Activated naive CD8-positive, alpha-beta T cell treated with anti-CD3 and anti-CD28 coated beads, Interleukin-2, amount 10 ng/mL, durations not matched to agents 7 days and 5 days (primary cell): ENCODE results near the gene MAD1L1. TPM values are rescaled to one million over a fixed set of nuclear protein-coding genes. Genes with fewer than 3 reads are reported as not detected.
A peak's percentile ranks its signal among the peaks of the same experiment; 100 is the strongest.
"Not testable (repeated sequence)": the region's sequence is repeated elsewhere in the genome, so short reads cannot be mapped to it uniquely, and the experiment has no call there.

Experiments
- ATAC-seq: fragments of 150-1000 bp; cut with Tn5 transposase; one replicate; pipeline ENCODE4 v1.10.0; 2021; ENCODE audit warnings: low read depth, moderate library complexity
- POLR2A ChIA-PET: fragments of 350-600 bp; sonication (Branson Sonifier 250); formaldehyde crosslinking; loops from one replicate; lab custom pipeline; 2021; ENCODE audit warnings: antibody characterized with exemption; lab: Charles Lee
- DNase-seq: peaks from one replicate; pipeline ENCODE4 v3.0.0; 2021
- H3K27ac Mint-ChIP-seq: one replicate; pipeline ENCODE4 v1.8.0; 2022; ENCODE audit warnings: mild to moderate bottlenecking, mixed read lengths
- H3K27me3 Mint-ChIP-seq: one replicate; pipeline ENCODE4 v1.8.0; 2022; ENCODE audit warnings: mild to moderate bottlenecking, moderate library complexity, mixed read lengths
- H3K36me3 Mint-ChIP-seq: one replicate; pipeline ENCODE4 v1.8.0; 2021; ENCODE audit warnings: mild to moderate bottlenecking, mixed read lengths
- H3K4me1 Mint-ChIP-seq: one replicate; pipeline ENCODE4 v1.8.0; 2021; ENCODE audit warnings: mixed read lengths
- H3K4me3 Mint-ChIP-seq: one replicate; pipeline ENCODE4 v1.8.0; 2022; ENCODE audit warnings: mild to moderate bottlenecking, moderate library complexity, mixed read lengths
- H3K9me3 Mint-ChIP-seq: one replicate; pipeline ENCODE4 v1.8.0; 2021; ENCODE audit warnings: mixed read lengths
- total RNA-seq, 2 experiments: library from RNA; stranded (reverse); gene quantifications; one replicate each; pipeline ENCODE4 v1.2.3, GENCODE V29; 2021

The MAD1L1 gene
- total RNA-seq, 2 experiments from 2014 or later, result 72.7 to 82.6 TPM

GRCh38 chr7:1884583-1885350 lies 348.0 kb downstream of the MAD1L1 start:
- peaks cover 23% of the 10 kb centered on the region for H3K36me3 Mint-ChIP-seq
- DNase-seq, result no peak
- H3K4me3 Mint-ChIP-seq, result no peak overlapping the region
- peaks cover 9% of the 10 kb centered on the region for H3K9me3 Mint-ChIP-seq
- ATAC-seq, result no peak
- H3K4me1 Mint-ChIP-seq, result peaks cover 15% of the 10 kb centered on the region
- H3K27ac Mint-ChIP-seq, result no peak overlapping the region
- H3K27me3 Mint-ChIP-seq, result no peaks in the 10 kb centered on the region
- POLR2A ChIA-PET, result no interaction called here

- Mint-ChIP-seq H3K4me1 (peaks cover 15% of the 10 kb centered on the region), H3K36me3 (peaks cover 24% of the 10 kb centered on the region), H3K27me3 (no peaks in the 10 kb centered on the region), H3K27ac (no peak overlapping the region), H3K4me3 (no peak overlapping the region), H3K9me3 (peaks cover 9% of the 10 kb centered on the region)
- POLR2A ChIA-PET, result interaction anchor here (1.5 kb wide), 1 partner anchor 9 kb away, joined by 4 read pairs; no protein-coding TSS in a partner anchor
- ATAC-seq, result no peak
- no peak for DNase-seq
These were observed 348.7 kb downstream of the MAD1L1 start for GRCh38 chr7:1883834-1884582.

GRCh38 chr7:1883031-1883761 lies 349.5 kb downstream of the MAD1L1 start:
- Mint-ChIP-seq H3K27me3 (no peaks in the 10 kb centered on the region), H3K36me3 (peaks cover 21% of the 10 kb centered on the region), H3K9me3 (peaks cover 7% of the 10 kb centered on the region), H3K4me3 (peak overlapping the region; percentile 32), H3K4me1 (peaks cover 15% of the 10 kb centered on the region), H3K27ac (peak overlapping the region; percentile 45)
- no peak for DNase-seq
- POLR2A ChIA-PET, result interaction anchor here (1.5 kb wide), 1 partner anchor 10 kb away, joined by 4 read pairs; no protein-coding TSS in a partner anchor
- ATAC-seq, result no peak

- Mint-ChIP-seq H3K4me3 (peak overlapping the region; percentile 32), H3K27ac (peak overlapping the region; percentile 45), H3K36me3 (peaks cover 15% of the 10 kb centered on the region), H3K9me3 (peaks cover 3% of the 10 kb centered on the region), H3K27me3 (no peaks in the 10 kb centered on the region), H3K4me1 (peaks cover 15% of the 10 kb centered on the region)
- DNase-seq (no peak), ATAC-seq (no peak)
- POLR2A ChIA-PET, result interaction anchor here (1.5 kb wide), 1 partner anchor 10 kb away, joined by 4 read pairs; no protein-coding TSS in a partner anchor
These were observed 350.3 kb downstream of the MAD1L1 start for GRCh38 chr7:1882451-1882850.

GRCh38 chr7:1881946-1882345 lies 350.8 kb downstream of the MAD1L1 start:
- H3K4me3 Mint-ChIP-seq, result no peak overlapping the region
- H3K4me1 Mint-ChIP-seq, result peaks cover 15% of the 10 kb centered on the region
- POLR2A ChIA-PET, result no interaction called here
- no peak for ATAC-seq
- H3K36me3 Mint-ChIP-seq, result peaks cover 11% of the 10 kb centered on the region
- H3K27ac Mint-ChIP-seq, result peak overlapping the region; percentile 34
- DNase-seq, result no peak
- H3K27me3 Mint-ChIP-seq, result no peaks in the 10 kb centered on the region
- H3K9me3 Mint-ChIP-seq, result peaks cover 3% of the 10 kb centered on the region

- H3K4me1 Mint-ChIP-seq, H3K36me3 Mint-ChIP-seq, H3K4me3 Mint-ChIP-seq, H3K27me3 Mint-ChIP-seq, POLR2A ChIA-PET, ATAC-seq, H3K27ac Mint-ChIP-seq, H3K9me3 Mint-ChIP-seq, DNase-seq: not testable (repeated sequence)
These were observed 356.1 kb downstream of the MAD1L1 start for GRCh38 chr7:1876641-1877040.

- H3K9me3 Mint-ChIP-seq, H3K4me1 Mint-ChIP-seq, H3K27me3 Mint-ChIP-seq, H3K27ac Mint-ChIP-seq, POLR2A ChIA-PET, H3K36me3 Mint-ChIP-seq, H3K4me3 Mint-ChIP-seq, DNase-seq: not testable (repeated sequence)
- peak; percentile 85 for ATAC-seq
These were observed 357.1 kb downstream of the MAD1L1 start for GRCh38 chr7:1875392-1876199.

GRCh38 chr7:1874590-1875391 lies 358.0 kb downstream of the MAD1L1 start:
- H3K36me3 Mint-ChIP-seq, DNase-seq, H3K27ac Mint-ChIP-seq, H3K4me3 Mint-ChIP-seq, POLR2A ChIA-PET, H3K27me3 Mint-ChIP-seq, H3K4me1 Mint-ChIP-seq: not testable (repeated sequence)
- H3K9me3 Mint-ChIP-seq, result peaks cover 14% of the 10 kb centered on the region
- ATAC-seq, result peak; percentile 19

- Mint-ChIP-seq H3K9me3 (peaks cover 14% of the 10 kb centered on the region), H3K36me3 (peaks cover 9% of the 10 kb centered on the region), H3K4me1 (no peaks in the 10 kb centered on the region), H3K27ac (no peak overlapping the region), H3K27me3 (no peaks in the 10 kb centered on the region), H3K4me3 (no peak overlapping the region)
- no peak for ATAC-seq
- no peak for DNase-seq
- POLR2A ChIA-PET, result no interaction called here
These were observed 358.7 kb downstream of the MAD1L1 start for GRCh38 chr7:1873857-1874589.

GRCh38 chr7:1873421-1873820 lies 359.3 kb downstream of the MAD1L1 start:
- DNase-seq (no peak), ATAC-seq (no peak)
- Mint-ChIP-seq H3K36me3 (peaks cover 6% of the 10 kb centered on the region), H3K9me3 (peaks cover 14% of the 10 kb centered on the region), H3K4me1 (no peaks in the 10 kb centered on the region), H3K27me3 (no peaks in the 10 kb centered on the region), H3K27ac (no peak overlapping the region), H3K4me3 (no peak overlapping the region)
- POLR2A ChIA-PET, result no interaction called here

GRCh38 chr7:1873070-1873405 lies 359.7 kb downstream of the MAD1L1 start:
- peaks cover 3% of the 10 kb centered on the region for H3K36me3 Mint-ChIP-seq
- peaks cover 13% of the 10 kb centered on the region for H3K9me3 Mint-ChIP-seq
- no peak for ATAC-seq
- POLR2A ChIA-PET, result no interaction called here
- H3K4me1 Mint-ChIP-seq, result no peaks in the 10 kb centered on the region
- H3K27ac Mint-ChIP-seq, result no peak overlapping the region
- no peak for DNase-seq
- H3K27me3 Mint-ChIP-seq, result no peaks in the 10 kb centered on the region
- no peak overlapping the region for H3K4me3 Mint-ChIP-seq
